ENCODE measurements around the gene TBC1D5.
"Not testable (repeated sequence)": the region's sequence is repeated elsewhere in the genome, so short reads cannot be mapped to it uniquely, and the experiment has no call there.

The TBC1D5 gene

GRCh38 chr3:17402442-17402841 is 340.0 kb downstream of the TBC1D5 start:
- no peak overlapping the region for H3K4me3 ChIP-seq (ENCODE audit: low read depth, low read length)
- no peak for TF ChIP-seq CTCF (IDR thresholded peaks at IDR 0.05; ENCODE audit: control insufficient read depth, extremely low read depth, insufficient read depth)
- no peak for DNase-seq (ENCODE audit: low read depth)

DNA sequence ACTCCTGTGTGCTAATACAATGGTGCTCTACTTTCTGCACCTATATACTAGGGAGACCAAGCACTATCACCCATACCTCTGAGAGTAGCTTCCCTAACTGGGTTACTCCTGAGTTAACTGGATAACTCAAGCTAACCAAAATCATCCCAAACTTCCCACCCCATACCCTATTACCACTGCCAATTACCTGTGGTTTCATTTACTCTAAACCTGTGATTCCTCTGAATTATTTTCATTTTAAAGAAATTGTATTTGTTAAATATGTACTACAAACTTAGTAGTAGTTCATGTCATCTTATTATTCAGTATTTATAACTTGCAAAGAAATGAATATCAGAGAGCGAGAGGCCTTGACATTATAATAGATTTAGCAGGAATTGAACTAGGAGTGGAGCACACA is 340.5 kb downstream of the TBC1D5 start:
- no peak overlapping the region for H3K4me3 ChIP-seq (ENCODE audit: low read depth, low read length)
- TF ChIP-seq CTCF (IDR thresholded peaks at IDR 0.05; ENCODE audit: control insufficient read depth, extremely low read depth, insufficient read depth): no peak
- no peak for DNase-seq (ENCODE audit: low read depth)

GRCh38 chr3:17399586-17399985 is 342.8 kb downstream of the TBC1D5 start:
- TF ChIP-seq CTCF (IDR thresholded peaks at IDR 0.05; ENCODE audit: control insufficient read depth, extremely low read depth, insufficient read depth): no peak
- H3K4me3 ChIP-seq (ENCODE audit: low read depth, low read length): no peak overlapping the region
- no peak for DNase-seq (ENCODE audit: low read depth)

- TF ChIP-seq CTCF (IDR thresholded peaks at IDR 0.05; ENCODE audit: control insufficient read depth, extremely low read depth, insufficient read depth): no peak
- no peak for DNase-seq (ENCODE audit: low read depth)
- H3K4me3 ChIP-seq (ENCODE audit: low read depth, low read length): no peak overlapping the region
Measured at GRCh38 chr3:17398959-17399551, 343.4 kb downstream of the TBC1D5 start.

- no peak overlapping the region for H3K4me3 ChIP-seq (ENCODE audit: low read depth, low read length)
- DNase-seq (ENCODE audit: low read depth): no peak
- TF ChIP-seq CTCF (IDR thresholded peaks at IDR 0.05; ENCODE audit: control insufficient read depth, extremely low read depth, insufficient read depth): no peak
Measured at GRCh38 chr3:17396036-17396435, 346.4 kb downstream of the TBC1D5 start.

DNA sequence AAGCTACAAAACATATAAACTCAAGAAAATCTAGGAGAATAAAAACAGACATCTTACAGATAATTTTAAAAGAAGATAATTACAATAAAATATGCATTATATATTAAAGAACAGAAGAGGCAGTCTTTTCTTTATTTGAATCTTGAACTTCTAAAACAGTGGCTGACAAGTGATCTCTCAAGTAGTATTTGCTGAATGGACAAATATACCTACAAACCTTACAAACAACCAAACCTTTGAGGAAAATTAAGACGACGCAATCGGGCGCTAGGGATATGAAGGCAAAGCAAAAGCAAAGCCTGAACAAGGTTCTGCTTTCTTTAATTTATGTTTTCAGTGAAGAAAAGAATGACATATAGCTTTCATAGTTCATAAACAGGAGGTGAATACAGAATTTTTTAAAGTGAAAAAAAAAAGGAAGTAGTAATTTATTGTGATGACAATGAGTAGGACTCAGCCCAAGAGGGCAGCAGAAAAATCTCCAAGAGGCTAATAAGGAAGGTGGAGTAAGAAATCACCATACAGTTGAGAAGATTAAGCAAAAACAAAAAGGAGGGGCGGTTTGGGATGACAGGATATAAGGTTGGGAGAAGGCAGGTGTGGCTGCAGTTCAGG is 347.8 kb downstream of the TBC1D5 start:
- no peak for TF ChIP-seq CTCF (IDR thresholded peaks at IDR 0.05; ENCODE audit: control insufficient read depth, extremely low read depth, insufficient read depth)
- H3K4me3 ChIP-seq (ENCODE audit: low read depth, low read length): no peak overlapping the region
- DNase-seq (ENCODE audit: low read depth): no peak

- not testable (repeated sequence) for DNase-seq (ENCODE audit: low read depth); H3K4me3 ChIP-seq (ENCODE audit: low read depth, low read length)
Measured at GRCh38 chr3:17392516-17392915, 349.9 kb downstream of the TBC1D5 start.
